GM21360 (cell line): ENCODE results near the gene NPC1.
"Not testable (repeated sequence)": the region's sequence is repeated elsewhere in the genome, so short reads cannot be mapped to it uniquely, and the experiment has no call there.

Experiments
- ATAC-seq: cut with Tn5 transposase; IDR thresholded peaks from one replicate; pipeline ENCODE4 v1.9.1; 2021; ENCODE audit warnings: mild to moderate bottlenecking, moderate library complexity; ENCODE audit not compliant: unreplicated experiment

The NPC1 gene

GRCh38 chr18:23577521-23577920, 8.8 kb downstream of the NPC1 start:
- not testable (repeated sequence) for ATAC-seq

- no peak for ATAC-seq
Measured at GRCh38 chr18:23575309-23575651, 11.0 kb downstream of the NPC1 start.

DNA sequence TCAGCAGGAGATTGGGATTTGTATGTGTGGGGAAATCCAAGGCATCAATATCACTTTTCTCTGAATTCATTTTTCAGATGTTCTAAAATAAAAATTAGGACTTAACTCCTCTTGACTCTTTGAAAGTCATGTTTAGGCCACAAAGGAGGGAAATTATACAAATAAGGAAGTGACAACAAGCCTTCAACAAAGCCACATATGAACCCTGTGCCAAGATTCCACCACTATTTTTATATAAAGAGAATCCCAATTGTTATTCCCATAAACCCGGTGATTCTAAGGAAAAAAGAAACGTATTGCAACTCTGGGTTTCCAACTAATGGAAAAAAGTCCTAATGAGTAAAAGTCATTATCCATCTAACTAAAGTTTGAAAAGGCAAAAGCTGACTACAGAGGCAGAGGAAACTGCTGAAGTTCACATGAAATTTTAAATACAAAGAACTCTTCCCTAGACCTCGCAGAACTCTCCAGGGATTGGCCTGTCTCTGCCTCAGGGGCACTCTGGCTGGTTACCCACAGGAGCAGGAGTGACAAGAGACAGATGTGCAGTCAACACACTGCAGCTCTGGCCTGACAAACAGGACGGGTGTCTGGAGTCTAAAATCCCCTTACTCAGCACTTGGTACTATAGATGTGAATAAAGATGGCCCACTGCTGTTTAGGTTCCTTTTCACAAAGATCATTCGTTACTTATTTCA, 11.5 kb downstream of the NPC1 start:
- ATAC-seq = no peak

GRCh38 chr18:23573626-23574431, 12.5 kb downstream of the NPC1 start:
- ATAC-seq = no peak

- no peak for ATAC-seq
Measured at GRCh38 chr18:23573020-23573419, 13.3 kb downstream of the NPC1 start.

- ATAC-seq = no peak
Measured at GRCh38 chr18:23572570-23572969, 13.7 kb downstream of the NPC1 start.

DNA sequence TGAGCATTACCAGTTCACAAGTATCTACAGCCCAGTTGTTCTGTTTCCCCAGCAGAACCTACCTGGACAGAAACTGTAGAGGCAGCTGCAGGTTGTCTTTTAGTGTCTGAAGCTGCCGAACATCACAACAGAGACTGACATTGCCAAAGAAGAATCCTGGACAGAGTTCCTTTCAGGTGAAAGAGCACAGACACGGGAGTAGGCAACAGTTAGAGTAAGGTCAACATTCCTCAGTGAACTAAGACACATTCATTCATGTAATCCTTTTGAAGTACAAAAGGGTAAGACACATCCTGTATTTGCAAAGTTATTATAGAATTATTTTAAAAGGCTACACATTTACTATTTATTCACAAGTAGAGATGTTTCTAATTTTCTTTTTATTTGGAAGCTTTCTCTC, 14.3 kb downstream of the NPC1 start:
- no peak for ATAC-seq

- no peak for ATAC-seq
Measured at GRCh38 chr18:23570912-23571504, 15.3 kb downstream of the NPC1 start.

DNA sequence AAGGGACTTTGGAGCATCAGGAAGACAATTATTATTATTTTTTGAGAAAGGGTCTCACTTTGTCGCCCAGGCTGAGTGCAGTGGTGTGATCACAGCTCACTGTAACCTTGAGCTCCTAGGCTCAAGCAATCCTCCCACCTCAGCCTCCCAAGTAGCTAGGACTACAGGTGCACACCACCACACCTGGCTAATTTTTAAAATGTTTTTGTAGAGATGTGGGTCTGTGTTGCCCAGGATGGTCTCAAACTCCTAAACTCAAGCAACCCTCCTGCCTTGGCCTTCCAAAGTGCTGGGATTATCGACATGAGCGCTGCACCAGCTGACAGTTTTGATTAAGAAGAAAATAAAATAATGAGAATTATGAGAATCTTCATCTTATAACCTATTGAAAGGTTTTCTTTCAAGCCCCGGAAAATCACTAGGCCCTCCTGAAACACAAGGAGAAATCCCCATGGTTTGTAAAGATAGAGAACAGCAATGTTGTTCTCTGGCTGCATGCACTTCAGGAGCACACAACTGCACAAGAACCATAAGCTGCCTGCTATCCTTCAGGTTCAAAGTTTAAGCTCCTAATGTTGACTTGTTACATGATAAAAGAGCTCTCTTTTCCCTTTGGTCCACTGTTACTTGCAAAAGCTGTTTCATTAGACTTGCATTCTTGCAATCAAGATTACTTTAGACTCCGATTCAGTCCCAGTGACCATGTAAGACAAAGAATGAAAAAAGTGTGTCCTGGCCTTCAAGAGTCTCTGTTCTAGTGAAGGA, 16.8 kb downstream of the NPC1 start:
- no peak for ATAC-seq

- ATAC-seq = no peak
Measured at GRCh38 chr18:23568281-23569138, 17.8 kb downstream of the NPC1 start.

DNA sequence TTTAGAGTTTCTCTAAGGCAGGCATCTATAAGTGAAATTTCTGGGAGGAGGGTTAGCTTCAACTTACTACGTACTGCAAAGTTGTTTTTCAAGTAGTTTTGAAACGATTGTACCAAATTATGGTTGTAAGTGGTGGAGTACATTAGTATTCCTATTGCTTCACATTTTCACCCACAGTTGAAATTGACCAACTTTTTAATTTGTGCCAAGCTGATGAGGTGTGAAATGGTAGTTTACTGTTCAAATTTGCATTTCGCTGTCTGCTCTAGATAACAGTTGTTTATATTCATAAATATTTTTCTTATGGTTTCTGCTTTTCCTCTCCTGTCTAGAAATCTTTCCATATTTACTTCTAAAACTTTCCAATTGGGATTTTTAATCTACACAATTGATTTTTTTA, 18.6 kb downstream of the NPC1 start:
- no peak for ATAC-seq

DNA sequence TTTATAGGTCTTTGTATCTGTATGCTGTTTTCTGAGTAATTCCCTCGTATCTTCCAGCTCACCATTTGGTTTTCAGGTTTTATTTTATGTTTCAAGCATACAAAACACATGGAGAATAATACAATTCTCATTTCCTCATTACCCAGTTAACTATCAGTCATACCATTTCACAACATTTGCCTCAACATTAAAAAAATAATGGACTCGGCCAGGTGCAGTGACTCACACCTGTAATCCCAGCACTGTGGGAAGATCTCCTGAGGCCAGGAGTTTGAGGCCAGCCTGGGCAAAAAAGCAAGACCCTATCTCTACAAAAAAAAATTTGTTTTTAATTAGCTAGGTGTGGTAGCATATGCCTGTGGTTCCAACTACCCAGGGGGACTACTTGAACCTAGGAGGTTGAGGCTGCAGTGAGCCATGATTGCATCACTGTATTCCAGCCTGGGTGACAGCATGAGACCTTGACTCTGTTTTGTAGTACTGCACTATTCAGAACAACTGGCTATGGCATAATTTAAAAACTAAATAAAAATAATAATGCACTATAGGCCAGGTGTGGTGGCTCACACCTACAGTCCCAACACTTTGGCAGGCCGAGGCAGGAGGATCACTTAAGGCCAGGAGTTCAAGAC, 20.3 kb downstream of the NPC1 start:
- no peak for ATAC-seq

GRCh38 chr18:23563377-23564043, 22.8 kb downstream of the NPC1 start:
- ATAC-seq = no peak

DNA sequence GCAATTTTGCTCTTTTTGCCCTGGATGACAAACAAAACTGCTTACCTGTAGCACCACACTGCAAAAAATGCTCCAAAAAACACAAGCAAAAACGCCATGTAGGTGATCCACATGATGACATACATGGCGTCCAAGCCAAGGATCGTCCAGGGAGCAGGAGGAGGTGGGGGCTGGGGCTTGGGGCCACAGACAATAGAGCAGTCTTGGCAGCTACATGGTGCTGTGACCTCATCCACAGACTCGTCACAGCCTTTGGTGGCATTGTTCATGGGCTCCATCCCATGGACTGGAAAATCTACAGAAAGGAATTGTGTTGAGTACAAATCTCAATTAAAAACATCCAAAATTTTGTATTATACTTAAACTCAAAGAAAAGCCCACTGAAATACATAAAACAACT, 26.1 kb downstream of the NPC1 start:
- no peak for ATAC-seq

- ATAC-seq = not testable (repeated sequence)
Measured at GRCh38 chr18:23557511-23557910, 28.8 kb downstream of the NPC1 start.

DNA sequence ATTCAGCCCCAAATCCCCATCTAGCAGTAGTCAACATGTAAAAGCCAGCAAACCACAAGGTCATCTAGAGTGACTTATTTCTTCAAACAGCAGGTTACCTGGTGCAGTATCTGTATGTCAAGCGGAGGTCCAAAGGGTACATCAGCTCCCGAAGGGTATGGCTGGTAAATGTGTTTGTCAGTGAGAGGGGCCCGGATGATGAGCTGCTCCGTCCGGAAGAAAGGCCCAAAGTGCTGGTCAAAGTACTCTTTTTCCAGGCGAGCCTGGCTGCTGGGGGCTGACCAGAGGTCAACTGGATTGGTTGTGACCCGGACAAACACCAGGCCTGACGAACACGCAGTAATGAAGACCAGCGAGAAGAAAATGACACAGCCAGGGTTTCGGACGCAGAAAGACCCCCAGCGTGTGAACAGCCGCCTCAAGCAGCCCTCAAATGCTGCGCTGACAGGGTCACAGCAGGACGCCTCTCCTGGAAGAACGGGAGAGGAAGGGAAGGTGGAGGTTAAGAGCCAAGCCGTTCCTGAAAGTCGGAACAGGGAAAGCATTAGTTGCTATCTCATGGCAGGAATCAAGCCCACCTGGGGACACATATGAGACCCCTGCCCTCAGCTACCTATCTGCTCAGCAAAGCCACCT, 30.0 kb downstream of the NPC1 start:
- no peak for ATAC-seq

DNA sequence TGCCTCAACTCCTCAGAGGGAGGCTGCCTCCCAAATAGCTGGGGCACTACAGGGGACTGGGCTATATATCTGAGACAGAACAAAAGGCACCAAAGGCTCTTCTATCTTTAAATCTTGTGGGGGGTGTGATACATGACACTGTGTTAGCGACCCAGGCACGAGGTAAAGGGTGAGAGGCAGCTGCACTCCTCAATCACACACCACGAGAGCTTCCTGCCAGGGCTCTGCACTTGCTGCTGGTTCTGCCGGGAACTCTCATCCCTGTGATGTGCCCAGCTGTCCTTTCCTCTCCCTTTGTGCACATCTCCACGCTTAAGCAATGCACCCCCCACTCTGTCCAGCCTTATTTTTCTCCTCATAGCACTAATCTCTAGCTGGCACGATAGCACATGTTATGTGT, 32.4 kb downstream of the NPC1 start:
- ATAC-seq = no peak

DNA sequence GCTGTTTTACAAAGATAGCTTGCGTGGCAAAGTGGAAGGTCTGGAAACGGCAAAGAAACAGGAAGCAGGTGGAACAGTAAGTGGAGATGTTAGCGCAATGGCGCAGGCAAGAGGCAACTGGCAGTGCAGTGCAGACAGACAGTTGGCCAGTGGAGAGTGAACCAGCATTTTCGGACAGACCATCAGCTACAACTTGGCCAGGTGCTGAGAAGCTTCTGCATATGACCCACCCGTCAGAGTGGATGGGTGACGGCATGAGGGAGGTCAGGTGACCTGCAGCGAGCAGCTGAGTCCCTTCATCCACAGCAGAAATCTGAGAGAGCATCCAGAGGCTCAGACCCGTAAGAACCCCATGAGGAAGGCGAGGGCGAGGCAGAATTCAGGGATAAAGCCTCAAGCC, 33.8 kb downstream of the NPC1 start:
- no peak for ATAC-seq

DNA sequence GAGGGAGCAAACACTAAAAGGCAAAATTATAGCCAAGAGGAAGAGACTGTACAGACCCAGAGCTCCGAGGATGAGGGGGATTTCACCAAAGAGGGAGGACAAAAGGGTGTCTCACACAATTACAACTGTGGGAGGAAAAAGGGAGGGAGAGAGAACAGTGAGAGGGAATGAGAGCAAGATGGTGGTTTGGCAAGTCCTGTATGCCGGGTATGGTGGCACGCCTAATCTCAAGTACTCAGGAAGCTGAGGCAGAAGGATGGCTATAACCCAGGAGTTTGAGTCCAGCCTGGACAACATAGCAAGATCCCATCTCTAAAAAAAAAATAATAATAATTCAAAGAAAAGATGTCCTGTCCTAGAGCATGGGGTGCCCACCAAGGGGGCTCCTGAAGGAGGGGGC, 34.3 kb downstream of the NPC1 start:
- no peak for ATAC-seq
